ENCODE results near the gene DRICH1. TPM values are rescaled to one million over a fixed set of nuclear protein-coding genes. Genes with fewer than 3 reads are reported as not detected.
"Not testable (repeated sequence)": the region's sequence is repeated elsewhere in the genome, so short reads cannot be mapped to it uniquely, and the experiment has no call there.

The DRICH1 gene, protein sequence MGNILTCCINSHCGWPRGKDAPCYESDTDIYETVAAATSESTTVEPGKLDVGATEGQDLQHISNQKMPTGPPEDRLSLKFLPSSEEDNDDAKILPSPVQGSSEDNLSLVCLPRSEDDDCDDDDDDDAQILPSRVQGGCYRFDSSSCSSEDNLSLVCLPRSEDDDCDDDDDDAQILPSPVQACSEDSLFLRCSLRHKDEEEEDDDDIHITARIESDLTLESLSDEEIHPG
- total RNA-seq (2014; rRNA removed; shearing (Covaris generic)): not detected in 2 replicates

DNA sequence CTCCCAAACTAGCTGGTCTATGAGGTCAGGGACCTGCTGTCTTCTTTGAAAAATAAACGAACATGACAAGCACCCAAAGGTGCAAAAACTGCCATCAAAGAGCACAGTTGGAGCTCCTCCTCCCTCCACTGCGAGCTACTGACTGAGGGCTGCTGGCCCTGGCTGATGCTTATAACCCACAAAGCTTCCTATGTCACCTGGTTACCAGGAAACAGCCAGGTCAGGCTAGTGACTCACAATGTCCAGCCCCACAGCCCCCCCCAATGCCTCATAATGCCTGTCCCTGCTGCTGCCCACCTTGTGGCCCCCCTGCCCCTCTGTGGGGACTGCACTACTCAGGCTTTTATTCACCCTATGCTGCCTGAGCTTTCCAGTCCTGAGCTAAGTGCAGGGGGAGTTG lies at the start of gene DRICH1:
Gene DRICH1, minus strand, starts transcription at position 144 of the 400 bp plus-strand sequence. CDS start 298 bp downstream, outside the sequence.
- DNase-seq (ENCODE audit: low spot score): no peak
- in situ Hi-C loops (cut with HindIII; ENCODE audit: low sequenced_read_pairs): no loop called here

DNA sequence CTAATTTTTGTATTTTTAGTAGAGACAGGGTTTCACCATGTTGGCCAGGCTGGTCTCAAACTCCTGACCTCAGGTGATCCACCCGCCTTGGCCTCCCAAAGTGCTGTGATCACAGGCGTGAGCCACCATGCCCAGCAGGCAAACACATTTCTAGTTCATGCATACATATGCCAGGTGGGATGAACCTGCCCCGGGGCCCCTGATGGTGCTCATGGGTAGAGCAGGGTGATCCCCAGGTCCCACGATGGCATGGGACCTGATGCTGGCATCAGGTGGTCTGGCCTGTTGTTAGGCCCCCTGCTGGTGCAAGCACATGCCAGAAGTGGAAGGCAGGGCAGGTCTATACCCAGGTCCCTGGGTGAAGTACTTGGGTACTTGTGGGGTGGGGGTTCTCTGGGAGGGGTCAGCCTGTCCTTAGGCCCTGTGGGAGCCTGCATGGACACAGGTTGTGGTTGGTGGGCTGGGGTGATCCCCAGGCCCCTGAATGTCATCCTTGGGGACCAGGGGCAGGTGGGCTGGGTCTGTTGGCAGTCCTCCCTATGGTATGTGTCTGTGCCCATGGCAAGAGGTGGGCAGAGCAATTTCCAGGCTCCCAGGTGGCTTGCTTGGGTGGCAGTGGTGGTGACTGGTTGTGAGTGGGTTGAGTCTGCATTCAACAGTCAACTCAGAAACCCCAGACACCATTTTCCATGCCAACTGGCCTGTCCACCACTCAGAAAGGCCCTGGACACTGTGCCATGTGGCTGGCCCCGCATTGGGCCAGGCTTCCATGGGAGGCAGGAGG lies 49.1 kb upstream of the DRICH1 start:
- in situ Hi-C loops (cut with HindIII; ENCODE audit: low sequenced_read_pairs): no loop called here
- no peak for DNase-seq (ENCODE audit: low spot score)

DNA sequence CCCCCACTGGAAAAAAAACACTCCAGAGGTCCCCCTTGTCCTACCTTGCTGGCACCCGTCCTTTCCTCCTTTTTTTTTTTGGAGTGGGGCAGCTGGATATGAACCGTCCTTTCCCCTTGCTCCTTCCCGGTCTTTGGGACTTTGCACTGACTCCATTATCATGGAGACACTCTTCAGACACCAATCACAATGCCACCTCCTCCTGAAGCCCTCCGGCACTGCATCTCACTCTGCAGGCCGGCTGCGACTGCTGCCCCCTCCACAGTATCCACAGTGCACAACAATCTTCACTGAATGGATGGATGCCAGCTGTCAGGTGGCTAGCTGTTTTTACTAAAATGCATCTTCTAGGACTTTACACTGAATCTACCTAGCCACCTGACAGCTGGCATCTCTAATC lies 46.0 kb upstream of the DRICH1 start:
- DNase-seq (ENCODE audit: low spot score): no peak
- in situ Hi-C loops (cut with HindIII; ENCODE audit: low sequenced_read_pairs): no loop called here

DNA sequence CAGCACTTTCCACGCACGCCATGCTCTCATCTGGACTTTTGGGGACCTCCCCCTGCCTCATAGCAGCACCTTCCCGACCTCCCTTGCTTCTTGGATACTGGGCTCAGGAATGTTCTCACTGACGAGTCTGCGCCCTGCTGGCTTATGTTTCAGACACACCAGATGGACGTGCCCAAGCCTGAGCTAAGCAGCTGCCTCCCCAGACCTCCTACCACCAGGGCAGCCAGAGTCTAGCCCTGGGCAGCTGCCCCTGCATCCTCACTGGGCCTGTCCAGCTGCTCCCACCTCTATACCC lies 45.5 kb upstream of the DRICH1 start:
- in situ Hi-C loops (cut with HindIII; ENCODE audit: low sequenced_read_pairs): no loop called here

DNA sequence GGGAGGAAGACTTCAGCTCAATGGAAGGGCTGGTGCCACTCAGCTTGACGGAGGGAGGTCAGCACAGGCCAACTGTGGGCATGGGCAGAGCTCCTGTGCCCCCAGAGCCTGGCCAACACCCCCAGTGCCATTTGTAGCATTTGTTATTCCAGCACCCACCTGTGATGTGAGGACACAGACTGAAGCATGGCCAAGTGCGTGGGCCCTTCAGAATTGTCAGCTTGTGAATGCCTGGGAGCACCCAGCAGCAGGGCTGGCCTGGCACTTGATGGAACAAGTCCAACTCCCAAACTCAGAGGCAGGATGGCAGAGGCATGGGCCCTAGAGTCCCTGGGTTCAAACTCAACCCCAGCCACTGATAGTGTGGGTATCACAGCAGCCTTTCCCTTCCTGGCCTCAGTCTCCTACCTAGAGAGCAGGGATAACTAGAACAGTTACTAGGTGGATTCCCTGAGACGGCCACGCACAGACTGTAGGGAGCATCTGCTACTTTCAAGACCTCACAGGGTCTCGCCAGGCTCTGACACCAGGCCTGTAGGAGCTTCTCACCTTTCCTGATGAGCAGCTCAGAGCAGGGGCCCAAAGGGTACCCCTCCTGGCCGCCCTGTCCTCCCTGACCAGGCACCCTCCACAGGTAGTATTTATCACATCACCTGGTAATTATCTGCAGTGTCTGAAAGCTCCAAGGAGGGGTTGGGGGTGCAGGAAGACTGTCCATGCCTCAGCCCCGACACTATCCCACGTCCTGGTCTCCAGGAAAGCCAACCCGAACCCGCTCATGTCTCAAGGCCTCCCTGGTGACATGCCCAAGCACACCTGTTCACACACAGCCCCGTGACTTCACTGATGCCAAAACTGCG lies 45.0 kb upstream of the DRICH1 start:
- in situ Hi-C loops (cut with HindIII; ENCODE audit: low sequenced_read_pairs); DNase-seq (ENCODE audit: low spot score): not testable (repeated sequence)

More for the DNA sequence above, 45.5 kb upstream of the DRICH1 start:
- peak; percentile 83 for DNase-seq (ENCODE audit: low spot score)

DNA sequence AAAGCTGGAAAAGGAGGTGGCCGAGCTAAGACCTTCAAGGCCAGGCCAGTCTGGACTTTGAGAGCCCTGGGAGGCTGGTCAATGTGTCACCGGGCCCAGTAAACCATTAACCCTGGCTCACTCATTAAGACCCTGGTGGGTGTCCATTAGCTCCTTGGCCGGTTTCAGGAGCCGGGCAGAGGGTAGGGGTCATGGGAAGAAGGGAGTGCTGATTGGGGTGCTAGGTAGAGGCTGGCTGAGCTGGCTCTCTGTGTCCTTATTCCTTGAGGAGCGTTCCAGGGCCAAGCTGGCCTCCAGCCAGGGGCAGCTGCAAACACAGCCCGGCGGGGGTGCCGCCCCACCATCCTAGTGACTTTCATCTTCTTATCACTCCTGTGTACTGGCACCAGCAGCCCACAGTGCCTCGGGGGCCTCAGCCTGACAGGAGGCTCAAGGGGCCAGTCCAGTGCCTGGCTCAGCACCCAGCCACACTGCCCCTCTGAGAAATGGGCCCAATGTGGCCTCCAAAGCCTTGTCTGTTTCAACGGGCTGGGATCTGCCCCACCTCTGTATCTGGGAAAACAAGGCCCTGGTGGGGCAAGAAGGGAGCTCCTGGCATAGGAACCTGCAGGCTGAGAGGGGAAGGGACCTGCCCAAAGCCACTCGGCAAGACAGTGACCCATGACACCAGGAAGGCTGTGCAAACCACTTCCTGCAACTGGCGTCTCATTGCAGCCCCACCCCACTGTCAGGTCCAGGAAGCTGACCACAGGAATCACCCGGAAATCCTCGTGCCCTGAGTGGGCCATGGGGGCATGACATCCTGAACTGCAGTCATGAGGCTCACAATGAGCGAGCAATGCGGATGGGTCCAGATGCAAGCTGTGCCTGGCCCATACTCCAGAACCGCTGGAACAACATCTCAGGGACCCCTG lies 43.6 kb upstream of the DRICH1 start:
- in situ Hi-C loops (cut with HindIII; ENCODE audit: low sequenced_read_pairs): no loop called here
- no peak for DNase-seq (ENCODE audit: low spot score)

DNA sequence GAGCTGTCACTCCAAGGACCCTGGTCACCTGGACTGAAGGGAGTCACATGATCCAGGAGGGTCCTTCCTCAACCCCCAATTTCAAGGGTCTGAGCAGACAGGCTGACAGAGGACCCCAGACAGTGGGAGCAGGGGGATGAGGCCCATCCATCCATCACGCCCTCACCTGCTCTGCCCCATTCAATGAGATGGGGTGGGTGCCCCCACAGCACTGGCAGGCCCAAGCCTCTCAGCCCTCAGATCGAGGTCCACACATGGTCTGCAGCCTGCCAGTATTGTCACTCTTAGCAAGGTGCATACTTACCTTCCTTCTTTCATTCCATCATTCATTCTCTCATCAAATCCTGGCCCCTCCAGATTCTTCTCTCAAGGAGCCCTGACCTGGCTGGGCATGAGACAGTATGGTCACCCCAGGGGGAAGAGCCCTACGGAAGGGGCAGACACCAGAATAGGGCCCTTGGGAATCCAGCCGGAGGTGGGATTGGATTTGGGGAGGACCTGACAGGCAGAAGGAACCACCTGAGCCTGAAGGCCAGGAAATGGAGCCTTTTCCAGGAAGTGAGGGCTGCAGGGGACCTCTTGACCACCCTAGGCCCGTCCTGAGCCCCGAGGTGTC lies 42.9 kb upstream of the DRICH1 start:
- in situ Hi-C loops (cut with HindIII; ENCODE audit: low sequenced_read_pairs); DNase-seq (ENCODE audit: low spot score): not testable (repeated sequence)

DNA sequence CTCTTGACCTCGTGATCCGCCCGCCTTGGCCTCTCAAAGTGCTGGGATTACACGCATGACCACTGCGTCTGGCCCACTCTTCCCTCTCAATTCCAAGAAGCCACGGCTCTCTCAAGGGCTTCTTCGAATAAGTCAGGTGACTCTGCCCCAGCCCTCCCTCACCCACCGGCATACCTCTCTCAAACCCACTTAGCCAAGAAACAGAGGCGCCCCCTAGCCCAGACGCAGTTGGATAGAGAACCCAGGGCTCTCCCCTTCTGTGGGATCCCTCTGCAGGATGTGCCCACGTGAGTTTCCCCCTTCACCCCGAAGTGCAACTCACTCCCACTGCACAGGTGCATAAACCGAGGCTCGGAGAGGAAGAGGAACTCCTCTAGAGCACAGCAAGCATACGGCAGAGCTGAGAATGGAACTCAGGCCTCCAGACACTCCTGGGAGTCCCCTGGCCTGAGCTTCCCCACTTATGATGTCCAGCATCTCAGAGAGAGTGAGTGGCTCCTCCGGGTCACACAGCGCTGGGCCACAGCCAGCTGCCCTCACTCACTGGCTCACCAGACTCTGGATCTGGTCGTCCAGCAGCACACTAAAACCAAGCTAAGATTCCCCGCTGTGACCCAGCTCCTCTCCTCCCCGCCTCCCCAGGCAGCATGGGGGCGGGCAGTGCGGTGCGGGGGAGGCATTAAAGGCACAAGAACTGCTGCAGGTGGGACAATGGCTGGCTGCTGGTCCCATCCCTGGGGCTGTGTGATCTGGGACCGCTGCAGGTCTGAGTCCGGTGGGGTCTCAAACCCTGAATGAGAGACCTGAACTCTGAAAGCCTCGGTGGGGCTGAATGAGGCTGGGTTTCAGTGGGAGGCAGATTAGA lies 41.9 kb upstream of the DRICH1 start:
- DNase-seq (ENCODE audit: low spot score): no peak
- in situ Hi-C loops (cut with HindIII; ENCODE audit: low sequenced_read_pairs): no loop called here

DNA sequence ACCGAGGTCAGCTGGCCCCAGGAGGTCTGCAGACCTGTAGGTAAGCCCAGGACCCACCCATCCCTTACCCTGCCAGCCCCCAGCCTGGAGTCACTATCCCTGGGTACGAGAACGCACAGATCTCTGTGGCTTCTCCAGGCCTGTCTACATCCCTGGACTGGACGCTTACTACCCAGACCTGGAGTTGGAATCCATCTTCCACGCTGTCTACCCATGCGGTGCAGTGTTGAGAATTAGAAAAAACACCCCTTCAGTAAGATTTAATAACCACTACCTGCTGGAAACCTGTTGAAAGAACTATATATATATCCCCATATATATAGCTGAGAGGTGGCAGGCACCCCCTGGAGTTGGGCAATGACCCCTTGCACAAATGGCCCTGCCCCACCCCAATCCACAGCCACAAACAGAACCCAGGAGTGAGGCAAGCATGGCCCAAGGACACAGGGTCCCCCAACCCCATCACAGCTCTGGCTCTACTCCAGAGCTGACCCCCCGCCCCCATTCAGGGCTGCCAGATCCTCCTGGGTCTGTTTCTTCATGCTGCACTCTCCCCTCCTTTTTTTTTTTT lies 41.0 kb upstream of the DRICH1 start:
- DNase-seq (ENCODE audit: low spot score): no peak
- in situ Hi-C loops (cut with HindIII; ENCODE audit: low sequenced_read_pairs): no loop called here

DNA sequence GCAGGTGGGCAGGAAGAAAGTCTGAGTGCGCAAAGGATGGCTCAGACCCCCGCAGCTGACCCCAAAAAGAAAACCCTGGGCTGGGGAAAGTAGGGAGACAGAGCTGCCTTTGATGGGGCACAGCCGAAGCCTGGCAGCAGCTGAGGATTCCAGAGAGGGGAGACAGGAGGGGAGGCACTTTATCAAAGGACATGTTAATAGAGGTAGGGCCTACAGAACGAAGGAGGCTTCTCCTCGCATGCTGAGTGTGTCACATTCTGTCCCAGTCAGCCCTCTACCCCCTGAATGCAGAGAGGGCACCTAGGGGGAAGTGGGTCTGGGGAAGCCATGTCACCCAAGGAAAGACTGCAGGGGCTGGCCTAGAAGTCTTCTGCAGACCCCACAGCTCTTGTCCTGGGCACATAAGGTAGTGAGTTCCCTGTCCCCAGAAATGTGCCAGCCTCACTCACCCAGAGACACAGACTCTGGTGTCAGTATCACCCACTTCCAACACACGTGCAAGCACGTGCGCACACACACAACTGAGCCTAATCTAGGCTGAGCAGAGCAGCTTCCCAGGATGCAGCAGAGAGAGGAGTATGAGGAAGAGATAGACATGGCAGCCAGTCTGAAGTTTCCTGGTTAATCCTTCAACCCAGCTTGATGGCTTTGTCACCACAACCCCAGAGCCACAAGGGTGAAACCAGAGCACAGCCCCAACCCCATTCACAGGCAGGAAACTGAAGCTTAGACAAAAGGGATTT lies 40.4 kb upstream of the DRICH1 start:
- in situ Hi-C loops (cut with HindIII; ENCODE audit: low sequenced_read_pairs); DNase-seq (ENCODE audit: low spot score): not testable (repeated sequence)

DNA sequence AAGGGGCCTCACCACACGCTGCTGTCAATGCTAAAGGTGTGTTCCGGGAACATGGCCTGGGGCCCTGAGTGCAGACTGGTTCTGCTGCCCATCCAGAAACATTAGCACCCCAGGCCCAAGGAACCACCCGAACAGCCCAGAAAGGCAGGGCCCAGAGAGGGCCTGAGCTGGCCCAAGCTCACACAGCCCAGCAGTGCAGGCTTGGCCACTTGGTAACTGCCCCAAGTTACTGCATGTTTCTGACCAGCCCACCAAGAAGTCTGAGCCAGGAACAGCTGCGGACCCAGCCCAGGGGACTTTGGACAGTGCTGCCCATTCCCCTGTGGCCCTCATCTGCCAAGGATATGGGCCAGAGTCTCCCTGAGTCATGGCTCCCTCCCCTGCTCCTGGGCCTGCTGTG lies 39.3 kb upstream of the DRICH1 start:
- in situ Hi-C loops (cut with HindIII; ENCODE audit: low sequenced_read_pairs); DNase-seq (ENCODE audit: low spot score): not testable (repeated sequence)

DNA sequence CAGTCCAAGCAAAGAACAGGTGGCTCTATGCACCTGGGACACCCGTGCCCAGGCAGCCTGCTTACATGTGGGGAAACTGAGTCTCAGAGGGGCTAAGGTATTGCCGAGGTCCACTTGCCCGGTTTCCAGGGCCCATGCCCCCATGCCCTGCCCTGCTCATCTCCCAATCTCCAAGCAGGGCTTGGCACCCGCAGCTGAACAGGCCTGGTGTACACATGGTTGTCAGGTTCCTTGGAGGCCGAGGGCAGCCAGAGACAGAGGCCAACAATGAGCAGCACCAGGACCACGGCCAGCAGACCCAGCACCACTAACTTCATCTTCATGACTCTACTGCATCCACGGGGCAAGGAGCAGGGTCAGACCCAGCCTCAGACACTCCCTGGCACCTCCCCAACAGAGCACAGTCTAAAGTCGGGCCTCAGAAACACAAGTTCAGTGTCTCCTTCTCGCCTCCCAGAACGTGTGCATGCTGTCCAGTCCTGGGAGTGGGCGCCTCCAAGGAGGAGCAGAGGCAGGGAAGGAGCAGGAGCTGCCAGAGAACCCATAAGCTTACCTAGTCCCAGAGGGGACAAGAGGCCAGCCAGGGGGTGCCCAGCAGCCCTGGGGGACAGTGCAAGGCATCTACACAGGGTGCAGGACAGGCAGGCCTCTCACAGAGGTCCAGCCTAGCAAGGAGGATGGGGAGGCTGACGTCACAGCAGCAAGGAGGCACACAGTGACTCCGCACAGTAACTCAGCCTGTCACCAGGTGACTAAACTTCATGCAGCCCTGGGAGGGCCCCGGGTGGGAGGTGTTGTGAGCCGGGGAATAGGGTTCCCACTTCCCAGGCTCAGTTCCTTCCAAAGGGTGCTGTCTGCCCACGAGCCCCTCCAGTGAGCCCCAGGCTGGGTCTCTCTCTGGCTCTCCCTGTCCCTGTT lies 38.5 kb upstream of the DRICH1 start:
- in situ Hi-C loops (cut with HindIII; ENCODE audit: low sequenced_read_pairs): no loop called here
- DNase-seq (ENCODE audit: low spot score): no peak

DNA sequence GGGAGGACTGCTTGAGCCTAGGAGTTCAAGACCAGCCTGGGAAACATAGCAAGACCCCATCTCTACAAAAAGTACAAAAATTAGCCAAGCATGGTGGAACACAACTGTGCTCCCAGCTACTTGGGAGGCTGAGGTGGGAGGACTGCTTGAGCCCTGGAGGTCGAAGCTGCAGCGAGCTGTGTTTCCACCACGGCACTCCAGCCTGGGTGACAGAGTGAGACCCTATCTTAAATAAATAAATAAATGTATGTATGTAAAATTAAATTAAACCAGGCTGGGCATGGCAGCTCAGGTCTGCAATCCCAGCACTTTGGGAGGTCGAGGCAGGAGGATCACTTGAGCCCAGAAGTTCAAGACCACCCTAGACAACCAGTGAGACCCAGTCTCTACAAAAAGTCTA lies 28.3 kb upstream of the DRICH1 start:
- DNase-seq (ENCODE audit: low spot score); in situ Hi-C loops (cut with HindIII; ENCODE audit: low sequenced_read_pairs): not testable (repeated sequence)

DNA sequence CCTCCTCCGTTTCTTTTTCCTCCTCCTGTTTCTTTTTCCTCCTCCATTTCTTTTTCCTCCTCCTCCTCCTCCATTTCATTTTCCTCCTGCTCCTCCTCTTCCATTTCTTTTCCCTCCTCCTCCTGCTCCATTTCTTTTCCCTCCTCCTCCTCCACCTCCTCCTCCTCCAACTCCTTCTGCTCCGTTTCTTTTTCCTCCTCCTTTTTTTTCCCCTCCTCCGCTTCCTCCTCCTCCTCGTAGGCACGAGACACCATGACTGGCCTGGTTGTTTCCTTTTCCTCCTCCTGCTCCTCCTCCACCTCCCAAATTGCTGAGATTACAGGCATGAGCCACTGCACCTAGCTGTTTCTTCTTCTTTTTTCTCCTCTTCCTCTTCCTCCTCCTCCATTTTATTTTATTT lies 25.6 kb upstream of the DRICH1 start:
- in situ Hi-C loops (cut with HindIII; ENCODE audit: low sequenced_read_pairs): no loop called here
- no peak for DNase-seq (ENCODE audit: low spot score)

DNA sequence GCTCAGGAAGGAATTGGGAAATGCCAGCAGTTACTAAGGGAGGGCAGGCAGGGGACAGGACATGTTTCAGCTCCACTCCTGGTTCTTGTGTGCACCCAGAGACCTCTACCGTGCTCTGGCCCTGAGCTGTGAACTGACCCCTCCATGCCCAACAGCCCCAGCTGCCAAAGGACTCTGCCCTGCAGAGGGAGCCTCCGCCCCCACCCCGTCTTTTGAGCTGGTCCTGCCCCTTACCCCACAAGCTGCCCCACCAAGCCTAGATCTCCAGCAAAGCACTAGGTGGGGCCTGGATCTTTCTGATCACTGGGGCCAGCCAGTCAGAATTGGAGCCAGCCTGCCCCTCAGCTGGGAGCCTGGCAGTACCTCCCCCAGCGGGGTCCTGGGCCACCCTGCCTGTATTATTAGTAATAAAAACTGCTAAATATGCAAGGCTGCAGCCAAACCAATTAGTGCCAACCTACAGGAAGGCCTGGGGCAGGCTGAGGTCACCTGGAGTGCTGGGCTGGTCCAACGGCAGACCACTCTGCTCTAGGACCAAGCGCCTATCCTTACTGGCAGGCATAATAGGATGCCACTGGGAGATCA lies 23.9 kb upstream of the DRICH1 start:
- no peak for DNase-seq (ENCODE audit: low spot score)
- in situ Hi-C loops (cut with HindIII; ENCODE audit: low sequenced_read_pairs): no loop called here

Data from G401 (cell line).